Smooth muscle cell (in vitro differentiated cells): ENCODE measurements around the gene SEPTIN6. TPM values are rescaled to one million over a fixed set of nuclear protein-coding genes. Genes with fewer than 3 reads are reported as not detected.

Experiments used
- DNase-seq: peaks from one replicate; lab custom pipeline; 2025; ENCODE audit not compliant: unreplicated experiment; lab: John Stamatoyannopoulos, UW
- H2AFZ ChIP-seq: fragments of 200-600 bp; sonication (generic); 2 replicates; pipeline ENCODE4 v1.6.0; 2016; ENCODE audit warnings: antibody characterized with exemption, low read depth, mild to moderate bottlenecking
- H3F3A ChIP-seq: fragments of 200-600 bp; sonication (generic); 2 replicates; pipeline ENCODE4 v1.6.0; 2017; ENCODE audit warnings: antibody characterized with exemption, low read depth
- H3K27ac ChIP-seq: fragments of 200-600 bp; sonication (generic); 2 replicates; pipeline ENCODE4 v1.5.1; 2016; ENCODE audit warnings: low read depth, mild to moderate bottlenecking
- H3K27me3 ChIP-seq: fragments of 200-600 bp; sonication (generic); 2 replicates; pipeline ENCODE4 v1.6.1; 2016; ENCODE audit warnings: low read depth, mild to moderate bottlenecking
- H3K36me3 ChIP-seq: fragments of 200-600 bp; sonication (generic); 2 replicates; pipeline ENCODE4 v1.5.1; 2016; ENCODE audit warnings: low read depth
- H3K4me1 ChIP-seq: fragments of 200-600 bp; sonication (generic); 2 replicates; pipeline ENCODE4 v1.5.1; 2016; ENCODE audit warnings: low read depth
- H3K4me2 ChIP-seq: fragments of 200-600 bp; sonication (generic); 2 replicates; pipeline ENCODE4 v1.6.0; 2016; ENCODE audit warnings: mild to moderate bottlenecking
- H3K4me3 ChIP-seq: fragments of 200-600 bp; sonication (generic); 2 replicates; pipeline ENCODE4 v1.5.1; 2016; ENCODE audit warnings: mild to moderate bottlenecking
- H3K79me2 ChIP-seq: fragments of 200-600 bp; sonication (generic); 2 replicates; pipeline ENCODE4 v1.6.0; 2016; ENCODE audit warnings: low read depth, mild to moderate bottlenecking
- H3K9ac ChIP-seq: fragments of 200-600 bp; sonication (generic); 2 replicates; pipeline ENCODE4 v1.6.0; 2016; ENCODE audit warnings: low read depth
- H3K9me3 ChIP-seq: fragments of 200-600 bp; sonication (generic); replicated peaks from 2 replicates; pipeline ENCODE4 v1.5.1; 2016; ENCODE audit warnings: low read depth
- H4K20me1 ChIP-seq: fragments of 200-600 bp; sonication (generic); 2 replicates; pipeline ENCODE4 v1.6.0; 2016; ENCODE audit warnings: low read depth
- CTCF ChIP-seq: fragments of 200-600 bp; sonication (generic); IDR thresholded peaks from 2 replicates; pipeline ENCODE4 v1.5.1; 2017; ENCODE audit warnings: borderline replicate concordance, mild to moderate bottlenecking, antibody characterized with exemption; ENCODE audit not compliant: insufficient read depth, poor library complexity, severe bottlenecking
- WGBS: methylation state at CpG from one replicate; pipeline ENCODE4 v1.1.7; 2016; ENCODE audit warnings: low lambda C conversion rate; 5-methylcytosine and 5-hydroxymethylcytosine counted together
- polyA plus RNA-seq: library from polyadenylated mRNA; unstranded; fragments of >200 nt; fragmentation: Nextera tagmentation; extraction: Ambion mirVana; gene quantifications from 2 replicates; pipeline ENCODE4 v1.2.1, GENCODE V29; 2016
- total RNA-seq: library from RNA; depleted of rRNA; stranded (reverse); fragments of >200 nt; gene quantifications from 2 replicates; pipeline ENCODE4 v1.2.3, GENCODE V29; 2014

SEPTIN6 gene
- total and polyA plus RNA-seq, 2 experiments from 2014 or later, result 58.1 to 58.4 TPM

- no peaks in the 10 kb centered on the region for H3F3A ChIP-seq
- no peaks in the 10 kb centered on the region for H3K79me2 ChIP-seq
- TF ChIP-seq CTCF, result no peak
- H4K20me1 ChIP-seq, result no peaks in the 10 kb centered on the region
- WGBS, result 91% methylated on average over 6 of the region's 6 CpGs
- H3K9ac ChIP-seq, result no peak overlapping the region
- H3K4me2 ChIP-seq, result no peak overlapping the region
- no peaks in the 10 kb centered on the region for H3K4me1 ChIP-seq
- no peak overlapping the region for H3K27ac ChIP-seq
- H3K27me3 ChIP-seq, result no peaks in the 10 kb centered on the region
- no peaks in the 10 kb centered on the region for H3K36me3 ChIP-seq
- no peak overlapping the region for H3K4me3 ChIP-seq
- no peak for DNase-seq
- H2AFZ ChIP-seq, result no peak overlapping the region
- H3K9me3 ChIP-seq, result no peaks in the 10 kb centered on the region
Measured at GRCh38 chrX:119735467-119735866, 42.5 kb upstream of the SEPTIN6 start.

- no peaks in the 10 kb centered on the region for H3K4me1 ChIP-seq
- TF ChIP-seq CTCF, result no peak
- H3K9me3 ChIP-seq, result no peaks in the 10 kb centered on the region
- H2AFZ ChIP-seq, result no peak overlapping the region
- H3K9ac ChIP-seq, result no peak overlapping the region
- no peak overlapping the region for H3K4me3 ChIP-seq
- WGBS, result 90% methylated on average over 7 of the region's 7 CpGs
- H3K4me2 ChIP-seq, result no peak overlapping the region
- no peaks in the 10 kb centered on the region for H4K20me1 ChIP-seq
- no peak overlapping the region for H3K27ac ChIP-seq
- no peaks in the 10 kb centered on the region for H3K27me3 ChIP-seq
- no peaks in the 10 kb centered on the region for H3K79me2 ChIP-seq
- no peaks in the 10 kb centered on the region for H3K36me3 ChIP-seq
- H3F3A ChIP-seq, result no peaks in the 10 kb centered on the region
- no peak for DNase-seq
Measured at GRCh38 chrX:119734897-119735339, 42.0 kb upstream of the SEPTIN6 start.

DNA sequence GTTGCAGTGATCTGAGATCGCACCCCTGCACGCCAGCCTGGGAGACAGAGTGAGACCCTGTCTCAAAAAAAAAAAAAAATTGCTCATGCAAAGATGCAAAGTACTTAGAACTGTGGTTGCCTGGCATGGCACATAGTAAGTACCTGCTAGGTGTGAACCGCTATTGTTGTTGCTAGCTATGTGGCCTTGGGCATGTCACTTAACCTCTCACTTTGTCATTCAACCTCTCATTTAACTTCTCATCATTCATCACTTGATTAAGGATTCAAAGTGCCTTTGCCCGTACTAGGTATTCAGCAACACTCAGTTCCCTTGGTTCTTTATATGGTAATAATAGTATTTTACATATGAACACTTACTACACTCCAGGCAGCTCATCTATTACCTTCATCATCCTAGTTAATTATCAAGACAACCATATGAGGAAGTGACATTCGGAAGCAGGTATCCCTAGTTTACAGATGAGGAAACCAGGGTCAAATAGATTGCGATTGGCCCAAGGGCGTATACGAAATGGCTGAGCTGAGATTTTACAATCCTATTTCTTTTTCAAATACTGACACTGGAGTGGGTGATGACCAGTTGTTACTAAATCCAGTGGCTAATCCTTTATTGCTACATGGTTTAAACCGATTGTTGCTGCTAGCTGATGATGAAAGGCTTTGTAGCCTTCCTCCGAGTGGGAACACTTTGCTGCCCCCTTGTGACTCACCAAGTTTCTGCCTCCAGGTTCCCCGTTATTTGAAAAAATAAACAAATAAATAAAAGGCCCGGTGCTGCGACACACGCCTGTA lies 36.6 kb upstream of the SEPTIN6 start:
- H3K79me2 ChIP-seq, result no peaks in the 10 kb centered on the region
- no peaks in the 10 kb centered on the region for H3F3A ChIP-seq
- no peaks in the 10 kb centered on the region for H3K4me1 ChIP-seq
- WGBS, result 51% methylated on average over 14 of the region's 14 CpGs
- peak; percentile 2 for DNase-seq
- no peaks in the 10 kb centered on the region for H3K9me3 ChIP-seq
- no peak overlapping the region for H3K27ac ChIP-seq
- no peak overlapping the region for H3K4me3 ChIP-seq
- H2AFZ ChIP-seq, result no peak overlapping the region
- H3K4me2 ChIP-seq, result no peak overlapping the region
- H4K20me1 ChIP-seq, result no peaks in the 10 kb centered on the region
- H3K36me3 ChIP-seq, result no peaks in the 10 kb centered on the region
- TF ChIP-seq CTCF, result peak; percentile 52
- no peaks in the 10 kb centered on the region for H3K27me3 ChIP-seq
- no peak overlapping the region for H3K9ac ChIP-seq

GRCh38 chrX:119728487-119728886 lies 35.5 kb upstream of the SEPTIN6 start:
- WGBS, result 60% methylated on average over 5 of the region's 5 CpGs
- H2AFZ ChIP-seq, result no peak overlapping the region

More at GRCh38 chrX:119728487-119728886, 35.5 kb upstream of the SEPTIN6 start:
- Histone ChIP-seq H3K9me3 (no peaks in the 10 kb centered on the region), H3F3A (no peaks in the 10 kb centered on the region), H3K36me3 (no peaks in the 10 kb centered on the region), H3K4me1 (no peaks in the 10 kb centered on the region), H3K4me3 (no peak overlapping the region), H3K9ac (no peak overlapping the region), H4K20me1 (no peaks in the 10 kb centered on the region), H3K79me2 (no peaks in the 10 kb centered on the region), H3K4me2 (no peak overlapping the region), H3K27me3 (no peaks in the 10 kb centered on the region), H3K27ac (no peak overlapping the region)
- DNase-seq, result no peak
- TF ChIP-seq CTCF, result no peak
